SU-DHL-6 (cell line): ENCODE data around the gene ARMC12.

Experiments used
- CTCF ChIP-seq: fragments of 200-600 bp; sonication (generic); IDR thresholded peaks from one replicate; pipeline ENCODE4 v1.5.1; 2017; ENCODE audit warnings: antibody characterized with exemption, mild to moderate bottlenecking, low read length, moderate library complexity; ENCODE audit not compliant: insufficient read depth, poor library complexity, severe bottlenecking
- EZH2phosphoT487 ChIP-seq: fragments of 200-600 bp; sonication (generic), shearing (Covaris generic); conservative IDR thresholded peaks from 2 replicates; pipeline ENCODE4 v1.6.1; 2018; ENCODE audit warnings: mild to moderate bottlenecking, antibody characterized with exemption, low read length, moderate library complexity, mixed read lengths

- TF ChIP-seq CTCF (no peak), EZH2phosphoT487 (no peak)
Observed at GRCh38 chr6:35745509-35745908, 8.7 kb downstream of the ARMC12 start.
